ENCODE data around the gene PGLYRP3.

Gene PGLYRP3

GRCh38 chr1:153310526-153310925 lies 2.2 kb downstream of the PGLYRP3 start:
- DNase-seq: no peak

GRCh38 chr1:153309441-153309840 lies 3.3 kb downstream of the PGLYRP3 start:
- DNase-seq: no peak

- DNase-seq: no peak
These were observed 4.2 kb downstream of the PGLYRP3 start for GRCh38 chr1:153308540-153308939.

- no peak for DNase-seq
These were observed 5.5 kb downstream of the PGLYRP3 start for GRCh38 chr1:153307221-153307600.

- no peak for DNase-seq
These were observed 6.2 kb downstream of the PGLYRP3 start for GRCh38 chr1:153306303-153307220.

- DNase-seq: no peak
These were observed 7.1 kb downstream of the PGLYRP3 start for GRCh38 chr1:153305682-153306081.

GRCh38 chr1:153302308-153302707 lies 10.4 kb downstream of the PGLYRP3 start:
- DNase-seq: no peak

GRCh38 chr1:153293851-153294250 lies 18.9 kb downstream of the PGLYRP3 start:
- DNase-seq: no peak

GRCh38 chr1:153293480-153293775 lies 19.3 kb downstream of the PGLYRP3 start:
- no peak for DNase-seq

GRCh38 chr1:153292740-153293479 lies 19.8 kb downstream of the PGLYRP3 start:
- DNase-seq: no peak

- DNase-seq: no peak
These were observed 20.6 kb downstream of the PGLYRP3 start for GRCh38 chr1:153292185-153292584.

GRCh38 chr1:153291514-153291913 lies 21.2 kb downstream of the PGLYRP3 start:
- no peak for DNase-seq

GRCh38 chr1:153288634-153289275 lies 24.0 kb downstream of the PGLYRP3 start:
- DNase-seq: peak; percentile 5

- peak; percentile 19 for DNase-seq
These were observed 34.9 kb downstream of the PGLYRP3 start for GRCh38 chr1:153277852-153278251.

- DNase-seq: no peak
These were observed 40.6 kb downstream of the PGLYRP3 start for GRCh38 chr1:153272186-153272585.

- DNase-seq: peak; percentile 35
These were observed 41.0 kb downstream of the PGLYRP3 start for GRCh38 chr1:153271711-153272110.

GRCh38 chr1:153265457-153265856 lies 47.3 kb downstream of the PGLYRP3 start:
- DNase-seq: no peak

- DNase-seq: peak; percentile 39
These were observed 50.1 kb downstream of the PGLYRP3 start for GRCh38 chr1:153262462-153263157.

GRCh38 chr1:153262070-153262366 lies 50.7 kb downstream of the PGLYRP3 start:
- peak; percentile 46 for DNase-seq

- peak; percentile 46 for DNase-seq
These were observed 51.3 kb downstream of the PGLYRP3 start for GRCh38 chr1:153261281-153262069.

GRCh38 chr1:153260585-153261280 lies 52.0 kb downstream of the PGLYRP3 start:
- no peak for DNase-seq

- DNase-seq: no peak
These were observed 53.4 kb downstream of the PGLYRP3 start, which contains the start of gene LORICRIN for GRCh38 chr1:153259387-153259786. TSS of gene LORICRIN (plus strand) at chr1:153259687. CDS start at chr1:153260950, 1,263 bp downstream.

Data from NCI-H2171 treated with DMSO at 0.1 percent for 48 hours (cell line).